T-helper 2 cell treated with Interferon-gamma antibody and Interleukin-4, amounts not matched to agents 100 ng/mL and 5 ng/mL, for 36 hours (primary cell): Measurements from ENCODE around the gene GRIA4. TPM values are rescaled to one million over a fixed set of nuclear protein-coding genes. Genes with fewer than 3 reads are reported as not detected.
"Not testable (repeated sequence)": the region's sequence is repeated elsewhere in the genome, so short reads cannot be mapped to it uniquely, and the experiment has no call there.

Source experiments
- intact Hi-C: fragments of 100-400 bp; cut with micrococcal nuclease; formaldehyde crosslinking; loops from one replicate; pipeline ENCODE4 v1.15.1; 2023
- total RNA-seq: library from RNA; stranded (reverse); gene quantifications from 2 replicates; pipeline ENCODE4 v1.2.3, GENCODE V29; 2022

The GRIA4 gene
- total RNA-seq, 1 donor from 2014 or later = not detected

DNA sequence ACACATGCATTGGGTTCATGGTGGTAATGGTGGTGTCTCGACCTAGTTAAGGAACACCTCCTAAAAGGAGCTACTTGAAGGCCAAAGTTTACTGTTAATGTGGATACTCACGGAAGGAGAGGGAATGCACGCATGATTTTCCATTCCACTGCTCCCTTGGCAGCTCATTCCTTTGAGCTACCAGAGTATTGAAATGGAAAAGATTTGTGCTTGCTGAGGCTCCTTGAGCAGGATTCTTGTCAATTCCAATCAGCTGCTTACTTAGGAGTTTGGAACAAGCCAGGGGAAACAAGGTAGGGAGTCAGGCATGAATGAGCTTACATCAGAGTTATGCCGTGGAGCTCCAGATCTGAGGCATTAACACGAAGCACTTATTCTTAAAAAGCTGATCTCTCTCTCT is 108.8 kb downstream of the GRIA4 start:
- intact Hi-C loops = no loop called here

DNA sequence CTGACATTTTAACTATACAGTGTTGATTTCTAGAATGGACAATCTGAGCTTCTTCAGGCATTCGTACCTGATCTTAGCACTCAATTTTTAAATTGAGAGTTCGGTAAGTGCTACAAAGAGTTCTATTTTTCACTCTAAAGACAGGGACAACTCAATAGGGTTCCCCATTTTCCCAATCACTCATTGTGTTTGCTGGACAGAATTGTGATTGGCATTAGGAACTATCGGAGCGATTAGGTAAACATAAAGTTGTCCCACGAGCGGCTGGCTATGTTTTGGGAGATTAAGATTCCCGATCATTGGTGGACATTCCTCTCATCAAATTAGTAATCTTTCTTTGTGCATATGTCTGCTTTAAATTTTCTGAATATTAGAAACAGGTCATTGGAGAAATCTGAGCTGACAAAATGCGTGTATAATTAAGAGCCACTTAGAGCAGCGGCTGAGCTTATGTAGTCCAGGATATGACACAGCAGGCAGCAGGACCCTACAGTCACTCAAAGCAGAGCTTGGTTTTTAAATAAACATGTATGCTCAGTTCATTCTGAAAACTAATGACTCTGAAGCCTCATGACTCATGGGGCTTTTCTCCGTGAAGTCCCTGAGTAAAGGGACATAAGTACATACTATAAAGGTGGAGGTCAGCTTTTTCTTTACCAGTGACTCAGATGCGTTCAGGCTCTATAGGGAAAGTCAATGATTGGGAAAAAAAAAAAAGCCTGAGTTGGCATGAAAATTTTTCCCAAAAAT is 109.4 kb downstream of the GRIA4 start:
- intact Hi-C loops = no loop called here

DNA sequence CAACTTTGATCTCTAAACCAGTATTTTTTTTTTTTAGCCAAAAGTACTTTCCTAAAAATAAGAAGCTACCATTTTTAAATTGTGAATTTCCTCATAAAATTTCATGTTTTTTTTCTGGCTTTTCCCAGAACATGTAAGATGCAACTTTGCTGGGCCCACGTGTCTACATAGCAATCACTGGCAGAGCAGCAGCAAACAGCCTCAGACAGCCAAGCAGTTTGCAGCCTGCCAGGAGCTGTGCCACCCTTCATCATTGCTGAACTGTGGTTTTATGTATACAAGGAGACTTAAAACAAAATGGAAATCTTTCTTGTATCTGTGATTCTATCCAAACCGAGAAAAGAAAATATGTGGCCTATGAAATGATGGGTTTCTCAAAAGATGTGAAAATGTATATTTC is 110.2 kb downstream of the GRIA4 start:
- intact Hi-C loops = no loop called here

DNA sequence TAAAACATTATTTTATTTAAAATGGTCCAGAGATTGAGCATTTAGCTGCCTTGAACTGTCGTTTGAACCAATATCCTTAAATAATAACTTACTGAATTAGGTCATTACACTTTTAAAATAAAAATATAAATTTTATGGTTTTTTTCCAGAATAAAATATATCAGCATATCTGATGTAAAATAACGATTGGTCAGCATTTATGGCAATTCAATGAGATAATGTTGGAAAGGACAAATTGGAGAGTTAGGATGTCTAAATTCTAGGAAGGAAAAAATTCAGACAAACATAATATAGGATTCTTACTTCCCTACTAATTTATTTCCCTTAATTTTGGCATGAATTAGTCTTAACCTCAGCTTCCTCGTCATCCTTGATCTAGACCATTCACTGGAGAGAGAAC is 113.4 kb downstream of the GRIA4 start:
- intact Hi-C loops = no loop called here

DNA sequence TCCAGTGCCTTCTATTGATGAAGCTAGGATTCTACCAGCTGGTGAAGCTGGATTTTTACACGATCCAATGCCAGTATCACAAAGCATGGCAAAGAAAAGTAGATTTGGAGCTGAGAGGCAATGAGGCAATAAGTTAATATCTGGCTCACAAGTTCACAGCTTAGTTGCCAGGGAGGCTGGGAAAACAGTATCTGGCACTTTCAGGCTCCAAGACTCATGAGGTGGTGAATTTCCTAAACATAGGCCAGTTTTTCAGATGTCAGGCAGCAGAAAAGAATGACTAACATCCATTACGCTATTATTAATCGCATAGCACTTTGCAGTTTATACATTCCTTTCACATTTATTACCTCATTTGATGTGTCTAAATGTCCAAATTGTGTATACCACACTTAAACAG is 122.7 kb downstream of the GRIA4 start:
- intact Hi-C loops = no loop called here

DNA sequence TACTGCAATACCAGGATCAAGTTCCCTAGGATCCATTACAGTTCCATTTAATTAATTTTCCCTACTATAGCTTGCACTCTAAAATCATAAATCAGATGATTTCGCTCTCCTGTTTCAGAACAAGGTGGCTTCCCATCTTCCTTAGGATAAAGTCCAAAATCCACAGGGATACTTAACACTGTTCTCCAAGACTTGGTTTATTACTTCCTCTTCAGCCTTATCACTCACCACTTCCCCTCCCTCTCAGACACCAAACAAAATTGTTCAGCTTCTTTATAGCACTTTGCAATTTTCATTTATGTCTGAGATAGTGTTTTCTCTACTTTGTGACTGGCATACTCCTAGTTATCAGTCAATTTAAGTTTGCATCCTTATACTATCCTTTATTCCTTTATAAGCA is 124.6 kb downstream of the GRIA4 start:
- intact Hi-C loops = no loop called here

DNA sequence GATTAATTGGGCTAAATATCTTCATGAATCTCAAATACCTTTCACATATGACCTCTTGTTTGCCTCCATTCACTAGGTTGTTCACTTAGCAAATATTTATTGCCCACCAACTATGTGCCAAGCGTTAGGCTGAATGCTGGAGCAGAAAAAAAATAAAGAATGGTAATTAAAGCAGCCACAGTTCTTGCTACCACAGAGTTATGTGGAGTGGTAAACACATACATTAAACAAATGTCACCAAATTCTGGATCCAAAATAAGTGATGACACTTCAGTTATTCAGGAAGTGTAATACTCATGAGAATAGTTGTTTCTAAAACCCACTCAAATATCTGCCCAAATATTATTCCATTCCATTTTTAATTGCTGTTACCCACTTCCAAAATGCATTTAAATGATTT is 128.4 kb downstream of the GRIA4 start:
- intact Hi-C loops = no loop called here

DNA sequence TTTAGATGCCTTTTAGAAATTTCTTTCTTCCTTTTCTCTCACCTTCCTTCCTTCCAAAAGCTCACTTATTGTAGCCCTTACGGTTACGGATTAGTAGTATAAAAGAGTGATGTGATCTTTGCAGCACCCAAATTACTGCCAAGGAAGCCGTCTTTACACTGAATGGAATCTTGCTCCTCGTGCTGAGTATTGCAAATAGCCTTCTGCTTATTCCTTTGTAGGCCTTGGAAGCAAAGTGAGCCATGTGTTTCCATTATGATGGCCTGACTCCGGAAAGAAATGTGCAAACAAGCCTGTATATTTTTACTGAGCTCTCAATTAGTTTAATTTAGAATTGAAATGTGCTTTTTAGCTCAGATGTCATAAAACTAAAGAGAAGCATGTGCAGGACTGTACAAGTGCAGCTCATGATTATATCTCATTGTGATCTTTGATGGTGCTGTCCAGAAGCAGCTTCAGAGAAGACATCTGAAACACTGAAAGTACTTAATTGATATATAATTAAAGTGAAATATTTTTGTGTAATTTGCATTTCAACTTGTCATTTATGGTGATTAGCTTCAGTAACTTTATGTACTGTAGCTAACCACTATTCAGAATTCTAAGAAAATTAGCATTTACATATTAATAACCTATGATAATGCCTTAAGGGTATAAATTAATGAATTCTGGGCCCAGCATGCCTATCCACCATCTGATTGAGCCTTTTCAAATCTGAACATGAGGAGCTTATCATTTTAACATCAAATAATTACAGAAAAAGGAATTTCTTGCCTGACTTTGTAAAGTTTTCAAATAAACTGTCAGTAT is 129.3 kb downstream of the GRIA4 start:
- intact Hi-C loops = no loop called here

DNA sequence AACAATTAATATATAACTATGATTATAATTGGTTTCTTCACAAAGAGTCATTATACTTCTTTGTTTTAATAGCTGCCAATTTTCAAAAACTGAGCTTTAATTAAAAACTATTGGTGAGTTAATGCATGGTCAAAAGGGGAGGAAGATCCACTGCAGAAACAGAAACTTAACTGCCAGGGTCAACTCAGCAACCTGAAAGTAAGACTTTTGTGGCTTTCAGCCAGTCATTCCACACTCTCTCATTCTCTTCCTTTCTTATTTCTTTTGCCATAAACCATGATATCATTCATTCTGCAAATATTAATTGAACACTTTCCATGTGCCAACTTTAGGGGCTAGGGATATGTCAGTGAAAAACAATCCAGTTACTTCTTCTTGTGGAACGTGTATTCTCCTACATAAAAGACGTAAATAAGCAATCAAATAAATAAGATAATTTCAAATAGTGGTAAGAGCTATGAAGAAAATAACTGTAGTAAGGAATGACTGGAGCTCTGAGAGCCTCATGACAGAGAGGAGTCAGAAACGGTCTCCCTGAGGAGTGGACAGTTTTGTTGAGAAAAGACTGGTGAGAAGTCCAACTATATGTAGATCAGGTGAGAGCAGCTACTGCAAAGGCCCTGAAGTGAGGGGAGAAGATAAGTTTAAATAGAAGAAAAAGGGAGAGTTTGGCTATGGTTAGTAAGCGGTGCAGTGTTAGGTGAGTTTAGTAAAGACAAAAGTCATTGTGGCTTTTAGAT is 130.5 kb downstream of the GRIA4 start:
- intact Hi-C loops = no loop called here

DNA sequence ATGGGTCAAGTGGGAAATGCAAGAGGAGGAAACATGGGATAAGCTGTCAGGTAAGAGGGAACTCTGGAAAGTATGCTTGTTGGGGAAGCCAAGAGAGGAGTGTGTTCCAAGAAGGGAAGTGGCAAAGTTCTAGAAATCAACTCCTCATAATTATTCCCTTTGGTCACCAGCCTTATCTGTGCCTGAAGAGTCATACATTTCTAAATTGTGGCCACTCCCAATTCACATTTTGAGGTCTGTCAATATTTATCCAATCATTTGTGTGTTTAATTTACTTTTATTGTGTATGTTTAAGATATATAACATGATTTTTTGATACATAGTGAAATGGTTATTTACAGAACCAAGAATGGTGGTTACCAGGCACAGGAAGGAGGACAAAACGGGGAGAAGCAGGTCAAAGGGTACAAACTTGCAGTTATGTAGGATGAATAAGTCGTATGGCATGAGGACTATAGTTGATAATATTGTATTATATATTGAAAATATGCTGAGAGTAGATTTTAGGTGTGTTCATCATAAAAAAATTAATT is 131.7 kb downstream of the GRIA4 start:
- intact Hi-C loops = no loop called here

DNA sequence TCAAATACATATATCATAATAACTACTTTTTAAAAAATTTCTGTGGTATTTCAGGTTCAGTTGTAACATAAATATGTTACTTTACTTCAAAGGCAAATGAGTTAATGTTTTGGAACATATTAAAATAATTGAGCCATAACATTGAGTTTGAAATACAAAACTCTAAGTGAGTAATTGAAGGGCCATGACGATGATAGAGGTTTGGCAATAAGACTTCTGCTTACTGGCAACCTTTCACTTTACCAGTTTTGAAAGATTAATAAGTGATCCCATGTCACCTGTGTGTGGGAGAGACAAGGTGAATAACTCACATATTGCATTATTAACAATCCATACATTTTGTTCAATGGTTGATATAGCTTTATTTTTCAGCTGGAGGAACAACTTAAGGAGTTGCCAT is 144.4 kb downstream of the GRIA4 start:
- intact Hi-C loops = no loop called here

DNA sequence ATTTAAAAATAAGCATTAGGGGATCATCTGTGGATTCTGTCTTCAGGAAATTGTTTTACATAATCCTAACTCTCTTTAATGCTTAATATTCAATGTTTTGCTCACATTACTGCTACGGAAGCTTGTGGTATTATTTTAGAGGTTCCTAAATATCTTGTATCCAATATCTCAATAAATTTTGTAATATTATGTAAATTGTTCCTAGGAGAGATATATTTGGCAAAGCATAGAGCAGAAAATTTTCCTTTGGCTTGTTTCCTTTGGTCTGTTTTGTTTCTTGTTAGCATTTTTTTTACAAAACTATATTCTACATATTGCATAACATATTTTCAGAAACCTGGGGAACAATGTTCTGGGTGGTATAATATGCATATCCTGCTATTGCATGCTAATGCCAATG is 144.8 kb downstream of the GRIA4 start:
- intact Hi-C loops = no loop called here

DNA sequence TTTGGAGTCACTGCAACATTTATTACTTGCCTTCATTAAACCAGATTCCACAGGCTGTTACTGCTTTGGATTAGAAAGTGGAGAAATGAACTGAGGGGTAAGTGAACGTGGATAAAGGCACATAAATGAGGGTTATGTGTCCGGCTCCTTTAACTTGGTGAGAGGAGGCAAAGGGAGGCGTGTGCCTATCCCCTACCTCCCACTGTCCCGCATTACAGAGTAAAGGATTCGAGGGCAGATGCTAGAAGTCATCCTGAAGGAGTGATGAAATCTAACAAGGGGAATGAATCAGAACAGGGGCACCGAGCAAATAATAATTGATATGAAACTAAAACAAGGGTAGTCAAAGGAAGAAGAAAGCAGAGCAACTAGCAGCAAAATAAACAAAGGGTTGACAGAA is 147.2 kb downstream of the GRIA4 start:
- intact Hi-C loops = no loop called here

DNA sequence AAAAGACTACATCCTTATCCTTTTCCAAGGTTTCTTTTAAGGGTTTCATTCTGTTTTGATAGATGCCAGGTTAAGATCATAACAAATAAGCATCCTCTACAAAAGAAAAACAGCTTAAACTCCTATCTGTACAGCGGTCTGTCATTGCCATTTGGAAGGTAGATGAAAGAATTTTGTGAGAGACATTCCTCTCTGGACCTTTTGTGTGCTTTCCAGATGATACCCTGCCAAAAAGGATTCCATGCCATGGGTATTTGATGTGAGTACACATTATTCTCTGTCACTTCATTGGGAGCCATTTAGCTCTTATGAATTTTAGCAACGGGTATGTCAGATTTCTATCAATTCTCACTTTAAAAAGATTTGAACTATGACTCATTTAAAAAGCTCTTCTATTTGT is 153.7 kb downstream of the GRIA4 start:
- intact Hi-C loops = no loop called here

DNA sequence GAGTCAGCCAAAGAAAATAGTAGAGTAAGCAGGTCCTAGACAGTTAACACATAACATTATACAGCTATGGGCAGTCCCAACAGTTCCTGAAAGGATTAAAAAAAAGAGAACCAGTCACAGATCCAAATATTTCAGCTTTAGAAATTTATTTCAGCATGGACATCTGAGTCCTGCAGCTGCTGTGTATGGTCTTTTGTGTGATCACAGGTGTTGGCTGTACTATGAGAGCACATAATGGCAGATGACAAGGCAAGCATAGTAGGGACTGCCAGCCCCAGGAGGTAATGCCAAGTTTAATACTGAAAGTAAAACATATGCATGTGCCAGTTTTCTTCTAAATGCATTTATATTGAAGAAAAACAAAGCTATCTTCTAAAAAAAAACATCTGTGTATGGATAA is 158.1 kb downstream of the GRIA4 start:
- intact Hi-C loops = no loop called here

DNA sequence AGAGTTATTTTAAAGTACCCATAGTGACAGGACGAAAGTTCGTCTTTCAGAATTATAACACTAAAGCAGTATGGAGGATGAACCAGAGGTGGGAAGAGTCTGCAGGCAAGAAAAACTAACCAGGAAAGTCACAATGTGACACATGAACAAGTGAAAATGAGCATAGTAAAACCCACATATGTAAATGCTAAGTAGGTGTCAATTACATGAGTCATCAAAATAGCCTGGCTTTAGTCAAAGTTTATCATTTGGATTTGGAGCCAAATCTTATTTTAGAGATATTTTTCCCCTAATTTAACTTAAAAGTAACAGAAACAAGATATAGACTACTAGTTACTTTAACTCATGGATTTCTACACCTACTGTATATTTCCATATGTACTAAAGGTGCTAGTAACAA is 159.8 kb downstream of the GRIA4 start:
- intact Hi-C loops = no loop called here

DNA sequence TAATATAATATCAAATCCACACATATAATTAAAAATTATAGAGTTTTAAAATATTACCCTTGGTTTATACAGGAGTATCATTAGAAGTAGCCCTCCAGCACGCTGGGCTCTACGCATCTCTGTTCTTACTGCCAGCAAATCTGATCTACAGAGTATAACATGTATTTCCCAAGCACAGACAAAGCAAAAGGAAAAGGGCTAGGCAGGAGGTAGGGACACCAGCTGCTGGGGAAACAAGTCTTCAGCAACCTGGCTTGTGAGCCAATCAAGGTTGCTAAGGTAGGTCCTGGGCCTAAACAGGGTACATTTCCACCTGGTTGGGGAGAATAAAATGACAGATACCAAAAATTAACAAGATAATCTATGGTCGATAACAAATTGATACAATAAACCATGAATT is 163.6 kb downstream of the GRIA4 start:
- intact Hi-C loops = not testable (repeated sequence)

DNA sequence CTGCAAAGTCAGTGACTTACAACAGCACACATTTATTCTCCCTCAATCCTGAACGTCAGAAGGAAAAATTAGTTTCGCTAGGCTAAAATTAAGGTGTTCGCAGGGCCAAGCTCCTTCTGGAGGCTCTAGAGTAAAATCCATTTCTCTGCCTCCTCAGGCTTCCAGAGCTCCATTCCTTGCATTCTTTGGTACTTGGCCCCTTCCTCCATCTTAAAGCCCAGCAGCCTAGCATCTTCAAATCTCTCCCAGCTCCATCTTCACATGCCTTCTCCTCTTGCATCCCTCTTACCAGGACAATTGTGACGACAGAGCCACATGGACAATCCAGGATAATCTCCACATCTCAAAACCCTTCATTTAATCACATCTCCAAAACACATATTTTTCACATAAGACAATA is 165.0 kb downstream of the GRIA4 start:
- intact Hi-C loops = no loop called here

DNA sequence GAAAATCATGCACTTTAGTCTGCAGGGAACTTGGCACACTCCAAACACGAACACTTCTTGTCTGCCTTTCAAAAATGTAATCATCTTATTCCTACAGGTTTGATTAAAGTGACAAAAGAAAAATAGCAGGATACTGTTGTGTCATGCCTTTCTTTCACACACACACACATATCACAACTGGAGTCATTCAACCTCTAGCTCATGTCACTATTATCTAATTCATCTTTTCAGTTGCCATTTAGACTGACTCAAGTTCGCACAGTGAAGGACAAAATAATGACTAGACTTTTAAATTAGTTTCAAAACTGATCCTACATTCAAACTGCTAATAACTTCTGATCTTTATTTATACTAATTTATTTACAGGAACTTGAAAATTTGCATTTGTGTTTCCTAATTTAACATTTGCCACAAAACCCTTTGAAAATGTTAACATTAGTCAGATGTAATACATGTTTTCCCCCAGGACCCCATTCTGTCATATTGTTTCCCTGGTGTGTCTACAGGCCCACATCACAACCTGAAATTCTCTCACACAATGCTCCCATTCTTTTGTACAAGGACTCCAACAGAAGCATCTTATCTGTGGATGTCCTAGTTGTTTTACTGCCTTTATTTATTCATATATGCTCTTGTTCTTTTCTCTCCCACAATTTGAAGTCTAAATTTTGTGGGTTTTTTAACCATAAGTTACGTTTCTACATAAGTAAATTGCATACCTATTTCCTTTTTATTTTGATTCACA is 171.1 kb downstream of the GRIA4 start:
- intact Hi-C loops = no loop called here

DNA sequence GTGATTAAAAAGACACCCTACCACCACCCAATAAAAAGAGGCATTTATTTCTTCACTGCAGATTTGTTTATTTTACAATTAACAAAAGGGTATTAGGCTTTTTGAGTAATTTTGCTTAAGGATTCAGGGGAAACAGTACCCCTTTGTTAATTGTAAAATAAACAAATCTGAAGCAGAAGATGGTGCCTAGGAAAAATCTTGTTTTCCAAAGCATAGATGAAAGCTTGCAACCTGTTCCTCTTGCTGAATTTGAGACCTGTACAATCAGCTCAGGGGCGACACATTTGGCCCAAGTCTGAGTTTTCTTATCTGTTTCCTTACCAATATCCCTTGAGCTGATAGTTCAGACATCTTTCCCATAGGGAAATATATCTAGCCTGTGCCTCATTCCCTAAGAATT is 171.9 kb downstream of the GRIA4 start:
- intact Hi-C loops = no loop called here

DNA sequence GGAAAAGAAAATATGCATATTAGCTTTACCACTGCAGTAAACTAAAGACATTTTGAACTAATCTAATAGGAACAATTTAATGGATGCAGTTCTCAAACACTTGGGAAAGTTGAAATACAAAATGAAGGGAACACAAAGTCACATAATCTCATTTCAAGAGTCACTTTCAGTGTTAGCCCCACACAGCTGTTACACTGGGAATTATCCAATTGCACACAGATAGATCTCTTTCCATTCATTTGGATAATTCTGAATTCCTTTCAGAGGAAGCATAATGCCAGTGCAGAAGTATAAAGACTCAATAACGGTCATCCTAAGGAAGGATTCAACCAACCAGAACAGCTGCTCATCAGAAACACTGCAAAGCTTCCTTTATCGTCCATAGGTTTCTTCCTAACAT is 173.3 kb downstream of the GRIA4 start:
- intact Hi-C loops = no loop called here
